ENCODE results near the gene AOAH.

- TF ChIP-seq, protein P1, sequence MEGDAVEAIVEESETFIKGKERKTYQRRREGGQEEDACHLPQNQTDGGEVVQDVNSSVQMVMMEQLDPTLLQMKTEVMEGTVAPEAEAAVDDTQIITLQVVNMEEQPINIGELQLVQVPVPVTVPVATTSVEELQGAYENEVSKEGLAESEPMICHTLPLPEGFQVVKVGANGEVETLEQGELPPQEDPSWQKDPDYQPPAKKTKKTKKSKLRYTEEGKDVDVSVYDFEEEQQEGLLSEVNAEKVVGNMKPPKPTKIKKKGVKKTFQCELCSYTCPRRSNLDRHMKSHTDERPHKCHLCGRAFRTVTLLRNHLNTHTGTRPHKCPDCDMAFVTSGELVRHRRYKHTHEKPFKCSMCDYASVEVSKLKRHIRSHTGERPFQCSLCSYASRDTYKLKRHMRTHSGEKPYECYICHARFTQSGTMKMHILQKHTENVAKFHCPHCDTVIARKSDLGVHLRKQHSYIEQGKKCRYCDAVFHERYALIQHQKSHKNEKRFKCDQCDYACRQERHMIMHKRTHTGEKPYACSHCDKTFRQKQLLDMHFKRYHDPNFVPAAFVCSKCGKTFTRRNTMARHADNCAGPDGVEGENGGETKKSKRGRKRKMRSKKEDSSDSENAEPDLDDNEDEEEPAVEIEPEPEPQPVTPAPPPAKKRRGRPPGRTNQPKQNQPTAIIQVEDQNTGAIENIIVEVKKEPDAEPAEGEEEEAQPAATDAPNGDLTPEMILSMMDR (IDR thresholded peaks at IDR 0.05), result no peak
- TF ChIP-seq EP300 (IDR thresholded peaks at IDR 0.05), result no peak
Observed at GRCh38 chr7:36639826-36640225, 84.5 kb downstream of the AOAH start.
